ENCODE measurements around the gene ZNG1C.
"Not testable (repeated sequence)": the region's sequence is repeated elsewhere in the genome, so short reads cannot be mapped to it uniquely, and the experiment has no call there.

GRCh38 chr9:68343242-68343641 lies 101.5 kb downstream of the ZNG1C start:
- TF ChIP-seq EZH2 (IDR thresholded peaks at IDR 0.05); POLR2AphosphoS5 (IDR thresholded peaks at IDR 0.05; ENCODE audit: borderline replicate concordance, low read depth, low read length): not testable (repeated sequence)

Measured in SK-N-MC (cell line).